HepG2 (cell line): ENCODE results near the gene CARTPT. TPM values are rescaled to one million over a fixed set of nuclear protein-coding genes. Genes with fewer than 3 reads are reported as not detected.

ENCODE experiments used
- ATAC-seq: fragments of 200-7000 bp; cut with Tn5 transposase; 3 replicates; pipeline ENCODE4 v1.9.1; 2020; ENCODE audit warnings: mild to moderate bottlenecking, moderate library complexity
- BruUV-seq: library from RNA; stranded (reverse); fragments of 400-500 nt; replicated peaks from 2 replicates; lab custom pipeline; 2021; lab: Mats Ljungman, UMichigan
- CTCF ChIA-PET: fragments of 300-600 bp; formaldehyde crosslinking; extraction: SDS; loops from one replicate; lab custom pipeline; 2021; ENCODE audit warnings: low total read pairs, inconsistent platforms, low intra/inter-chr PET ratio; lab: Yijun Ruan, JAX
- POLR2A ChIA-PET: fragments of 350-600 bp; sonication (Branson Sonifier 250); formaldehyde crosslinking; loops from one replicate; lab custom pipeline; 2020; ENCODE audit warnings: antibody characterized with exemption, inconsistent platforms; lab: Yijun Ruan, JAX
- DNase-seq: peaks from one replicate; pipeline ENCODE4 v3.0.0-alpha.2; 2015; ENCODE audit warnings: low spot score
- FAIRE-seq: peaks from 3 replicates; lab custom pipeline; 2011; peaks lifted over from hg19 to GRCh38; lab: Jason Lieb, UNC
- H2AFZ ChIP-seq: one replicate; pipeline ENCODE4 v1.6.1; 2011; ENCODE audit warnings: low read length, inconsistent platforms
- H3K27ac ChIP-seq: fragments of 300-600 bp; 3 replicates; pipeline ENCODE4 v1.8.0; 2011; ENCODE audit warnings: mixed run types, mild to moderate bottlenecking, mixed read lengths, low read length, inconsistent platforms; ENCODE audit not compliant: insufficient read depth; ENCODE audit errors: extremely low read length
- H3K27me3 ChIP-seq, 2 experiments: fragments of 200-600 bp in 1 of 2; 2 replicates in 1 of 2; 3 replicates in 1 of 2; pipeline versions ENCODE4 v1.6.0 to v1.8.0; 2011; ENCODE audit warnings: low read length in 2 of 2, mild to moderate bottlenecking in 2 of 2, moderate library complexity in 2 of 2, inconsistent platforms in 1 of 2; ENCODE audit not compliant: insufficient read depth in 2 of 2, control insufficient read depth in 1 of 2
- H3K36me3 ChIP-seq, 2 experiments: fragments of 200-600 bp in 1 of 2; replicated peaks in 1 of 2; 2 replicates in 1 of 2; 3 replicates in 1 of 2; pipeline versions ENCODE4 v1.5.1 to v1.8.0; 2011; ENCODE audit warnings: low read length in 2 of 2, inconsistent platforms in 1 of 2; ENCODE audit not compliant: insufficient read depth in 2 of 2, control insufficient read depth in 1 of 2
- H3K4me1 ChIP-seq: 2 replicates; pipeline ENCODE4 v1.5.1; 2012; ENCODE audit warnings: low read length, inconsistent platforms; ENCODE audit not compliant: insufficient read depth
- H3K4me2 ChIP-seq: 2 replicates; pipeline ENCODE4 v1.6.0; 2011; ENCODE audit warnings: low read depth, low read length, inconsistent platforms
- H3K4me3 ChIP-seq, 3 experiments: fragments of 200-600 bp in 1 of 3; sonication (generic), shearing (Covaris generic) in 1 of 3; replicated peaks in 1 of 3; 2 replicates each; pipeline ENCODE4 v1.5.1; 2011 to 2016; ENCODE audit warnings: low read length in 3 of 3, inconsistent platforms in 2 of 3, low read depth in 2 of 3, mild to moderate bottlenecking in 2 of 3, control low read depth in 1 of 3, mixed read lengths in 1 of 3; ENCODE audit not compliant: insufficient read depth in 1 of 3
- H3K79me2 ChIP-seq: one replicate; pipeline ENCODE4 v1.6.1; 2011; ENCODE audit warnings: low read length, inconsistent platforms; ENCODE audit not compliant: insufficient read depth
- H3K9ac ChIP-seq: 2 replicates; pipeline ENCODE4 v1.6.0; 2011; ENCODE audit warnings: mild to moderate bottlenecking, low read depth, low read length, inconsistent platforms; ENCODE audit not compliant: insufficient read depth
- H3K9me3 ChIP-seq: 2 replicates; pipeline ENCODE4 v1.5.1; 2012; ENCODE audit warnings: mild to moderate bottlenecking, low read length
- H4K20me1 ChIP-seq: 2 replicates; pipeline ENCODE4 v1.6.0; 2011; ENCODE audit warnings: inconsistent platforms, mild to moderate bottlenecking, low read length, moderate library complexity; ENCODE audit not compliant: insufficient read depth
- CBX5 ChIP-seq: sonication (generic); formaldehyde crosslinking; IDR thresholded peaks from 2 replicates; pipeline ENCODE4 v1.4.0; 2020; ENCODE audit warnings: missing genetic modification reagents, borderline replicate concordance
- POLR2A ChIP-seq, 2 experiments: IDR thresholded peaks; 2 replicates each; pipeline ENCODE4 v1.6.1; 2011; ENCODE audit warnings: low read depth in 2 of 2, low read length in 2 of 2, mild to moderate bottlenecking in 1 of 2, moderate library complexity in 1 of 2; ENCODE audit not compliant: insufficient read depth in 1 of 2
- PPARG ChIP-seq: conservative IDR thresholded peaks from 2 replicates; pipeline ENCODE4 v1.6.1; 2016; ENCODE audit warnings: missing biosample characterization, missing genetic modification reagents
- RFX5 ChIP-seq: IDR thresholded peaks from 2 replicates; pipeline ENCODE4 v1.6.1; 2011; ENCODE audit warnings: low read depth, low read length, improper control_type of control experiment
- SALL1 ChIP-seq: sonication (generic); formaldehyde crosslinking; IDR thresholded peaks from 2 replicates; pipeline ENCODE4 v1.8.0; 2022; ENCODE audit warnings: mild to moderate bottlenecking, missing genetic modification reagents
- SETDB1 ChIP-seq: sonication (generic); formaldehyde crosslinking; IDR thresholded peaks from 2 replicates; pipeline ENCODE4 v1.5.1; 2020; ENCODE audit warnings: missing genetic modification reagents, mild to moderate bottlenecking, borderline replicate concordance
- TEAD2 ChIP-seq: sonication (generic); formaldehyde crosslinking; IDR thresholded peaks from 2 replicates; pipeline ENCODE4 v1.9.0; 2021; ENCODE audit warnings: missing genetic modification reagents
- THAP11 ChIP-seq: IDR thresholded peaks from 2 replicates; pipeline ENCODE4 v1.6.1; 2016; ENCODE audit warnings: missing biosample characterization, missing genetic modification reagents
- ZNF282 ChIP-seq: fragments of 450-650 bp; IDR thresholded peaks from 2 replicates; pipeline ENCODE4 v1.6.1; 2018; ENCODE audit not compliant: partially characterized antibody
- ZNF296 ChIP-seq: sonication (generic); formaldehyde crosslinking; conservative IDR thresholded peaks from 2 replicates; pipeline ENCODE4 v1.5.0; 2020; ENCODE audit warnings: mild to moderate bottlenecking, missing genetic modification reagents
- ZNF33B ChIP-seq: sonication (generic); formaldehyde crosslinking; IDR thresholded peaks from 2 replicates; pipeline ENCODE4 v1.5.1; 2020; ENCODE audit warnings: mild to moderate bottlenecking, missing genetic modification reagents
- ZNF567 ChIP-seq: sonication (generic); formaldehyde crosslinking; IDR thresholded peaks from 2 replicates; pipeline ENCODE4 v1.8.1; 2023; ENCODE audit warnings: mild to moderate bottlenecking, missing genetic modification reagents, borderline replicate concordance
- ZNF790 ChIP-seq: sonication (generic); formaldehyde crosslinking; IDR thresholded peaks from 2 replicates; pipeline ENCODE4 v1.8.0; 2022; ENCODE audit warnings: missing genetic modification reagents, mild to moderate bottlenecking, borderline replicate concordance
- ZNF839 ChIP-seq: sonication (generic); formaldehyde crosslinking; IDR thresholded peaks from 2 replicates; pipeline ENCODE4 v1.4.0; 2020; ENCODE audit warnings: missing genetic modification reagents, mild to moderate bottlenecking, borderline replicate concordance
- whole genome bisulfite sequencing: methylation state at CpG from one replicate; pipeline ENCODE4 v1.1.6; 2017; ENCODE audit warnings: low lambda C conversion rate; 5-methylcytosine and 5-hydroxymethylcytosine counted together
- in situ Hi-C: cut with HindIII; loops from 2 replicates; pipeline ENCODE4 v1.10.0; 2017; ENCODE audit warnings: low pct_unique_long_range_greater_than_20kb; ENCODE audit not compliant: extremely low pct_ligation_motif_present
- intact Hi-C: fragments of 100-400 bp; cut with micrococcal nuclease; formaldehyde crosslinking; loops from one replicate; pipeline ENCODE4 v1.10.0; 2022; ENCODE audit not compliant: unreplicated experiment
- polyA plus RNA-seq, 8 experiments: library from polyadenylated mRNA; depleted of rRNA in 3 of 8; stranded (reverse) in 7 of 8; unstranded in 1 of 8; fragments of >200 nt; fragmentation: Illumina TruSeq in 4 of 8; extraction: Trizol in 4 of 8; gene quantifications; 2 replicates each; pipeline versions ENCODE4 v1.2.1 to v1.2.3, GENCODE V29; 2011 to 2016; ENCODE audit warnings: low read depth in 4 of 8, missing spikeins in 1 of 8, mixed read lengths in 1 of 8; ENCODE audit not compliant: insufficient read depth in 1 of 8
- total RNA-seq, 5 experiments: library from RNA; depleted of rRNA; stranded (reverse); fragments of >200 nt; fragmentation: Illumina TruSeq; extraction: Trizol; gene quantifications; 2 replicates each; pipeline ENCODE4 v1.2.3, GENCODE V29; 2016; ENCODE audit warnings: low read depth in 1 of 5
- TF ChIP-seq, protein P1 (sequence below): sonication (generic); formaldehyde crosslinking; IDR thresholded peaks from 2 replicates; pipeline ENCODE4 v1.4.0; 2020; ENCODE audit warnings: missing genetic modification reagents
- TF ChIP-seq, protein P2 (sequence below): sonication (generic); formaldehyde crosslinking; IDR thresholded peaks from 2 replicates; pipeline ENCODE4 v1.5.0; 2020; ENCODE audit warnings: missing genetic modification reagents, mild to moderate bottlenecking, borderline replicate concordance

The CARTPT gene
- total and polyA plus RNA-seq, 2 of the 13 experiments (the other 11 are each of a cell fraction or from before 2014, with no cell fraction given): not detected

DNA sequence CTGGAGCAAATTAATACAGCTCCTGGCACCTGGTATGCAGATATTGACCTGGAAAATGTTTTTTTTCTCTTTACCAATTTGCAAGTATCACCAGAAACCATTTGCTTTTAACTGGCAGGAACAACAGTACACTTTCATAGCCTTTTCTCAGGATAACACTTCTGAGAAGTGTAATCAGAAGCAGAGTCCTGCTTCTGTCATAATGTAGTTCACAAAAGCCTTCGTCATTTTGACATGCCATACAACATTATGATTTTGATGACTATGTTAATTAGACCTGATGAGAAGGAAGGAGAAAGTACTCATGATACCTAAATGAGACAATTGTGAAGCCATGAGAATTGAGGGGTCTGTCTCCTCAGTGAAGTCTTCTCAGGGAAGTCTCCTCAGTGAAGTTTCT is 41.1 kb upstream of the CARTPT start (continued):
- TF ChIP-seq CBX5 (CRISPR knock-in tag) (no peak), SETDB1 (CRISPR knock-in tag) (no peak), ZNF839 (CRISPR knock-in tag) (no peak), THAP11 (no peak)

DNA sequence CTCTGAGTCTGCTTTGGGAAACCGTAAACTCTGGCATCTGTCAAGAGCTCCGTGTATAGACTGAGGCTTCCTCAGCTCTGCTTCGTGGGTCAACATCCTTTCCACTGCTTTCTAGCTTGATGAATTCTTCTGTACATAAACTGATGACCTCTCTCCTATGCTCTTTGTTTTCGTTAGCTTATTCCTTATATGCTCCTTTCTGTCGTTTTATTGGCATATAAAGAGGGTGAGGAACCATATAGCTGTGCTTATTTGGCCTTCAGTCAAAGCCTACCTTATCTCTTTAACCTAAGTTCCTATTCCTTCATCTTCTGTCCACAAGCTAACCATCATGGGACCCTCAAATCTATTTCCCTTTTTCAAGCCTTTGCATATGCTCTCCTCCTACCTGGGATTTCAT is 39.4 kb upstream of the CARTPT start:
- Histone ChIP-seq H3K4me2 (no peak overlapping the region), H3K4me1 (no peaks in the 10 kb centered on the region), H3K36me3 (no peaks in the 10 kb centered on the region), H3K27ac (no peak overlapping the region), H3K9me3 (no peaks in the 10 kb centered on the region), H4K20me1 (no peaks in the 10 kb centered on the region), H3K4me3 (no peak overlapping the region), H3K27me3 (no peaks in the 10 kb centered on the region; a peak in 1 of 5 replicates), H3K79me2 (no peaks in the 10 kb centered on the region), H2AFZ (no peak overlapping the region), H3K9ac (no peak overlapping the region)
- in situ Hi-C loops: no loop called here
- WGBS: 24% methylated on average over 5 of the region's 5 CpGs
- BruUV-seq: no TSS peak
- FAIRE-seq (no peak), ATAC-seq (no peak), DNase-seq (no peak)
- intact Hi-C loops: no loop called here
- TF ChIP-seq, protein P1, sequence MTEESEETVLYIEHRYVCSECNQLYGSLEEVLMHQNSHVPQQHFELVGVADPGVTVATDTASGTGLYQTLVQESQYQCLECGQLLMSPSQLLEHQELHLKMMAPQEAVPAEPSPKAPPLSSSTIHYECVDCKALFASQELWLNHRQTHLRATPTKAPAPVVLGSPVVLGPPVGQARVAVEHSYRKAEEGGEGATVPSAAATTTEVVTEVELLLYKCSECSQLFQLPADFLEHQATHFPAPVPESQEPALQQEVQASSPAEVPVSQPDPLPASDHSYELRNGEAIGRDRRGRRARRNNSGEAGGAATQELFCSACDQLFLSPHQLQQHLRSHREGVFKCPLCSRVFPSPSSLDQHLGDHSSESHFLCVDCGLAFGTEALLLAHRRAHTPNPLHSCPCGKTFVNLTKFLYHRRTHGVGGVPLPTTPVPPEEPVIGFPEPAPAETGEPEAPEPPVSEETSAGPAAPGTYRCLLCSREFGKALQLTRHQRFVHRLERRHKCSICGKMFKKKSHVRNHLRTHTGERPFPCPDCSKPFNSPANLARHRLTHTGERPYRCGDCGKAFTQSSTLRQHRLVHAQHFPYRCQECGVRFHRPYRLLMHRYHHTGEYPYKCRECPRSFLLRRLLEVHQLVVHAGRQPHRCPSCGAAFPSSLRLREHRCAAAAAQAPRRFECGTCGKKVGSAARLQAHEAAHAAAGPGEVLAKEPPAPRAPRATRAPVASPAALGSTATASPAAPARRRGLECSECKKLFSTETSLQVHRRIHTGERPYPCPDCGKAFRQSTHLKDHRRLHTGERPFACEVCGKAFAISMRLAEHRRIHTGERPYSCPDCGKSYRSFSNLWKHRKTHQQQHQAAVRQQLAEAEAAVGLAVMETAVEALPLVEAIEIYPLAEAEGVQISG (CRISPR knock-in tag): no peak
- TF ChIP-seq ZNF33B (no peak), TEAD2 (CRISPR knock-in tag) (no peak), POLR2A (IDR thresholded peaks at IDR 0.05; ENCODE audit: insufficient read depth in 1 of 2, low read depth in 2 of 2, low read length in 2 of 2) (no peak), ZNF282 (no peak), ZNF567 (CRISPR knock-in tag) (no peak), ZNF790 (CRISPR knock-in tag) (no peak), SETDB1 (CRISPR knock-in tag) (no peak), RFX5 (no peak), ZNF296 (CRISPR knock-in tag) (no peak), PPARG (CRISPR knock-in tag) (no peak), SALL1 (no peak)
- TF ChIP-seq, protein P2, sequence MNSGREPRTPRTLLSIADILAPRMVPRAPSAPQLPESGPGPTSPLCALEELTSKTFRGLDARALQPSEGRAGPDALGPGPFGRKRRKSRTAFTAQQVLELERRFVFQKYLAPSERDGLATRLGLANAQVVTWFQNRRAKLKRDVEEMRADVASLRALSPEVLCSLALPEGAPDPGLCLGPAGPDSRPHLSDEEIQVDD (CRISPR knock-in tag): no peak
- ChIA-PET POLR2A (interaction anchor here (0.8 kb wide), 1 partner anchor 15 kb away, joined by 3 read pairs; no protein-coding TSS in a partner anchor), CTCF (no interaction called here)
